HG03565 (cell line): ENCODE data around the gene OMA1.
"Not testable (repeated sequence)": the region's sequence is repeated elsewhere in the genome, so short reads cannot be mapped to it uniquely, and the experiment has no call there.

Source experiments
- ATAC-seq: cut with Tn5 transposase; IDR thresholded peaks from one replicate; pipeline ENCODE4 v1.9.1; 2021; ENCODE audit warnings: mild to moderate bottlenecking, moderate library complexity; ENCODE audit not compliant: unreplicated experiment

The OMA1 gene

GRCh38 chr1:58531842-58532241 lies 14.7 kb downstream of the OMA1 start:
- not testable (repeated sequence) for ATAC-seq

GRCh38 chr1:58529284-58529683 lies 17.2 kb downstream of the OMA1 start:
- ATAC-seq, result no peak

GRCh38 chr1:58528518-58528917 lies 18.0 kb downstream of the OMA1 start:
- no peak for ATAC-seq

- ATAC-seq, result no peak
These were observed 22.1 kb downstream of the OMA1 start for GRCh38 chr1:58524353-58524945.

GRCh38 chr1:58515794-58516401 lies 30.6 kb downstream of the OMA1 start:
- no peak for ATAC-seq

- no peak for ATAC-seq
These were observed 32.6 kb downstream of the OMA1 start for GRCh38 chr1:58513956-58514355.

GRCh38 chr1:58508629-58509028 lies 37.9 kb downstream of the OMA1 start:
- no peak for ATAC-seq

- no peak for ATAC-seq
These were observed 41.2 kb downstream of the OMA1 start for GRCh38 chr1:58505286-58505685.

- no peak for ATAC-seq
These were observed 44.0 kb downstream of the OMA1 start for GRCh38 chr1:58502519-58502918.

- no peak for ATAC-seq
These were observed 46.5 kb downstream of the OMA1 start for GRCh38 chr1:58500043-58500442.

- no peak for ATAC-seq
These were observed 49.0 kb downstream of the OMA1 start for GRCh38 chr1:58497499-58497898.

GRCh38 chr1:58496042-58496441 lies 50.5 kb downstream of the OMA1 start:
- no peak for ATAC-seq

- not testable (repeated sequence) for ATAC-seq
These were observed 57.6 kb downstream of the OMA1 start for GRCh38 chr1:58488914-58489313.

GRCh38 chr1:58487002-58487401 lies 59.5 kb downstream of the OMA1 start:
- ATAC-seq, result no peak

- ATAC-seq, result no peak
These were observed 64.6 kb downstream of the OMA1 start for GRCh38 chr1:58481962-58482361.

- ATAC-seq, result no peak
These were observed 66.3 kb downstream of the OMA1 start for GRCh38 chr1:58480191-58480590.

- ATAC-seq, result no peak
These were observed 69.1 kb downstream of the OMA1 start for GRCh38 chr1:58477390-58477789.

GRCh38 chr1:58476179-58476578 lies 70.3 kb downstream of the OMA1 start:
- ATAC-seq, result no peak

- no peak for ATAC-seq
These were observed 77.0 kb downstream of the OMA1 start for GRCh38 chr1:58469476-58469875.

- ATAC-seq, result no peak
These were observed 77.5 kb downstream of the OMA1 start for GRCh38 chr1:58469016-58469415.

- no peak for ATAC-seq
These were observed 77.9 kb downstream of the OMA1 start for GRCh38 chr1:58468612-58469011.

GRCh38 chr1:58466630-58467241 lies 79.8 kb downstream of the OMA1 start:
- ATAC-seq, result no peak
